ENCODE data around the gene OFD1. TPM values are rescaled to one million over a fixed set of nuclear protein-coding genes. Genes with fewer than 3 reads are reported as not detected.
A peak's percentile ranks its signal among the peaks of the same experiment; 100 is the strongest.

The OFD1 gene
- total and polyA plus RNA-seq, 2 donors (not counting 3 experiments of a cell fraction or from before 2014, with no cell fraction given): 4.7 to 12.0 TPM

DNA sequence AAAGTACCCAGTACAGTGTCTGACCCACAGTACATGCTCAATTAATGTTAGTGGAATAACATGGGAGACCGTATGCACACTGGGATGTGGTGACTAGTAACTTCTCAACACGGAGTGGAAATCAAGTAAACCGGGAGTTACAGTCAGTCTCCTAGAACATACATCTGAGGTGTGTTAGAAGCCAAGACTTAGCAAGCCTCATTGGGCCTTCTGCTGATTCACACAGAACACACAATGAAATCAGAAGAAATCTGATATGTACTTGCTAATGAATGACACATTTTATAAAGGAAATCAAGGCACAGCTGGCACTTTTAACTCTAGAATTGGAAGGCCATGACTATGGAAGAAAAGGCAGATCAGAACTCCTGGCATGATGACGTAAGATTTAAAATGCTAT lies 13.2 kb upstream of the OFD1 start:
- FAIRE-seq: peak; percentile 8
- ChIA-PET POLR2A (no interaction called here), CTCF (interaction anchor here (0.6 kb wide), 1 partner anchor 523 kb away, joined by 3 read pairs; no protein-coding TSS in a partner anchor)
- H3K4me2 ChIP-seq (ENCODE audit: insufficient read depth, low read length): no peak overlapping the region
- no peak overlapping the region for H3K4me3 ChIP-seq (replicated peaks in 1 of 3; ENCODE audit: insufficient read depth in 1 of 3, low read depth in 1 of 3, low read length in 3 of 3)
- H3K9ac ChIP-seq (replicated peaks; ENCODE audit: extremely low read depth, insufficient read depth, low read length): no peak overlapping the region
- no peaks in the 10 kb centered on the region for H4K20me1 ChIP-seq (replicated peaks; ENCODE audit: control insufficient read depth, extremely low read depth, insufficient read depth, low read length)
- no peak overlapping the region for H3K27ac ChIP-seq (ENCODE audit: insufficient read depth, low read depth, low read length)
- H3K4me1 ChIP-seq (ENCODE audit: control insufficient read depth, extremely low read depth, insufficient read depth, low read length): no peaks in the 10 kb centered on the region
- intact Hi-C loops (cut with micrococcal nuclease): no loop called here
- TF ChIP-seq, protein P1, sequence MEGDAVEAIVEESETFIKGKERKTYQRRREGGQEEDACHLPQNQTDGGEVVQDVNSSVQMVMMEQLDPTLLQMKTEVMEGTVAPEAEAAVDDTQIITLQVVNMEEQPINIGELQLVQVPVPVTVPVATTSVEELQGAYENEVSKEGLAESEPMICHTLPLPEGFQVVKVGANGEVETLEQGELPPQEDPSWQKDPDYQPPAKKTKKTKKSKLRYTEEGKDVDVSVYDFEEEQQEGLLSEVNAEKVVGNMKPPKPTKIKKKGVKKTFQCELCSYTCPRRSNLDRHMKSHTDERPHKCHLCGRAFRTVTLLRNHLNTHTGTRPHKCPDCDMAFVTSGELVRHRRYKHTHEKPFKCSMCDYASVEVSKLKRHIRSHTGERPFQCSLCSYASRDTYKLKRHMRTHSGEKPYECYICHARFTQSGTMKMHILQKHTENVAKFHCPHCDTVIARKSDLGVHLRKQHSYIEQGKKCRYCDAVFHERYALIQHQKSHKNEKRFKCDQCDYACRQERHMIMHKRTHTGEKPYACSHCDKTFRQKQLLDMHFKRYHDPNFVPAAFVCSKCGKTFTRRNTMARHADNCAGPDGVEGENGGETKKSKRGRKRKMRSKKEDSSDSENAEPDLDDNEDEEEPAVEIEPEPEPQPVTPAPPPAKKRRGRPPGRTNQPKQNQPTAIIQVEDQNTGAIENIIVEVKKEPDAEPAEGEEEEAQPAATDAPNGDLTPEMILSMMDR (IDR thresholded peaks at IDR 0.05; ENCODE audit: extremely low read depth in 1 of 2, insufficient read depth in 1 of 2, low read depth in 1 of 2, low read length in 2 of 2): no peak
- TF ChIP-seq EZH2 (IDR thresholded peaks at IDR 0.05; ENCODE audit: borderline replicate concordance, low read depth, low read length, severe bottlenecking) (no peak), GATA2 (IDR thresholded peaks at IDR 0.05; ENCODE audit: insufficient read depth, insufficient read length, low read depth, low read length) (no peak), JUN (IDR thresholded peaks at IDR 0.05; ENCODE audit: borderline replicate concordance, insufficient read depth, insufficient read length, low read depth) (no peak), MYC (IDR thresholded peaks at IDR 0.05; ENCODE audit: low read depth, low read length) (no peak), POLR2AphosphoS5 (IDR thresholded peaks at IDR 0.05; ENCODE audit: insufficient read depth, low read depth, low read length) (no peak), FOS (IDR thresholded peaks at IDR 0.05; ENCODE audit: borderline replicate concordance, insufficient read depth, low read length) (no peak), POLR2A (IDR thresholded peaks at IDR 0.05; ENCODE audit: low read depth, low read length) (no peak)
- TF ChIP-seq, protein P2, sequence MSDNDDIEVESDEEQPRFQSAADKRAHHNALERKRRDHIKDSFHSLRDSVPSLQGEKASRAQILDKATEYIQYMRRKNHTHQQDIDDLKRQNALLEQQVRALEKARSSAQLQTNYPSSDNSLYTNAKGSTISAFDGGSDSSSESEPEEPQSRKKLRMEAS (IDR thresholded peaks at IDR 0.05; ENCODE audit: insufficient read depth, insufficient read length): no peak
- H3K27me3 ChIP-seq (ENCODE audit: control insufficient read depth in 2 of 2, insufficient read depth in 2 of 2, low read length in 2 of 2): no peaks in the 10 kb centered on the region
- DNase-seq (ENCODE audit: low read depth, low spot score): no peak
- peaks cover 2% of the 10 kb centered on the region for H3K79me2 ChIP-seq (ENCODE audit: control insufficient read depth, insufficient read depth, low read length)
- dilution Hi-C loops (cut with MboI; ENCODE audit: extremely low pct_ligation_motif_present, low sequenced_read_pairs): no loop called here
- no TSS peak for BruUV-seq (replicated peaks)
- no peaks in the 10 kb centered on the region for H3K9me3 ChIP-seq (replicated peaks; ENCODE audit: control insufficient read depth, insufficient read depth, low read length)
- H3K9me1 ChIP-seq (replicated peaks; ENCODE audit: control insufficient read depth, extremely low read depth, insufficient read depth, low read length): no peaks in the 10 kb centered on the region
- peaks cover 0 to 4% of the 10 kb centered on the region in 2 experiments for H3K36me3 ChIP-seq (ENCODE audit: control insufficient read depth in 2 of 2, extremely low read depth in 1 of 2, insufficient read depth in 2 of 2, low read length in 2 of 2)
- H2AFZ ChIP-seq (ENCODE audit: low read depth, low read length): no peak overlapping the region
